Keratinocyte (primary cell): ENCODE measurements around the gene BNIP5.

Experiments used
- CTCF ChIP-seq, 3 experiments: IDR thresholded peaks in 1 of 3; conservative IDR thresholded peaks in 1 of 3; optimal IDR thresholded peaks in 1 of 3; 2 replicates in 2 of 3; 3 replicates in 1 of 3; pipeline versions ENCODE3 to v1.5.1; 2011; ENCODE audit warnings: low read length in 3 of 3, mild to moderate bottlenecking in 3 of 3, moderate library complexity in 2 of 3, control low read depth in 1 of 3, inconsistent platforms in 1 of 3; ENCODE audit not compliant: insufficient read depth in 2 of 3; ENCODE audit errors: extremely low read depth in 1 of 3
- EZH2 ChIP-seq: IDR thresholded peaks from one replicate; pipeline ENCODE4 v1.6.1; 2012; ENCODE audit warnings: inconsistent platforms, mild to moderate bottlenecking, low read length, moderate library complexity

GRCh38 chr6:36357872-36358225 is 21.2 kb upstream of the BNIP5 start:
- TF ChIP-seq EZH2 (no peak), CTCF (optimal IDR thresholded peaks at IDR 0.05 in 1 of 3, IDR thresholded peaks at IDR 0.05 in 1 of 3, conservative IDR thresholded peaks at IDR 0.05 in 1 of 3; ENCODE audit: extremely low read depth in 1 of 3, insufficient read depth in 2 of 3, low read length in 3 of 3) (no peak)
